Endothelial cell (in vitro differentiated cells): ENCODE measurements around the gene KAZALD1. TPM values are rescaled to one million over a fixed set of nuclear protein-coding genes. Genes with fewer than 3 reads are reported as not detected.

Experiments
- DNase-seq: peaks from one replicate; pipeline ENCODE4 v3.0.0; 2021; ENCODE audit warnings: low spot score
- H3K27ac Mint-ChIP-seq: one replicate; pipeline ENCODE4 v1.8.0; 2021; ENCODE audit warnings: mixed read lengths, inconsistent platforms; ENCODE audit not compliant: unreplicated experiment
- H3K27me3 Mint-ChIP-seq: one replicate; pipeline ENCODE4 v1.8.0; 2021; ENCODE audit warnings: mild to moderate bottlenecking, moderate library complexity, mixed read lengths, inconsistent platforms; ENCODE audit not compliant: unreplicated experiment
- H3K36me3 Mint-ChIP-seq: one replicate; pipeline ENCODE4 v1.8.0; 2021; ENCODE audit warnings: mild to moderate bottlenecking, low read depth, mixed read lengths, inconsistent platforms; ENCODE audit not compliant: unreplicated experiment
- H3K4me1 Mint-ChIP-seq: one replicate; pipeline ENCODE4 v1.8.0; 2021; ENCODE audit warnings: mild to moderate bottlenecking, mixed read lengths, inconsistent platforms; ENCODE audit not compliant: unreplicated experiment
- H3K4me3 Mint-ChIP-seq: one replicate; pipeline ENCODE4 v1.8.0; 2021; ENCODE audit warnings: mild to moderate bottlenecking, mixed read lengths, inconsistent platforms; ENCODE audit not compliant: unreplicated experiment
- H3K9me3 Mint-ChIP-seq: one replicate; pipeline ENCODE4 v1.8.0; 2021; ENCODE audit warnings: mixed read lengths, inconsistent platforms; ENCODE audit not compliant: unreplicated experiment
- CTCF ChIP-seq: fragments of 200-600 bp; sonication (generic); IDR thresholded peaks from one replicate; pipeline ENCODE4 v1.5.0; 2021; ENCODE audit warnings: antibody characterized with exemption; ENCODE audit not compliant: unreplicated experiment
- total RNA-seq: library from RNA; stranded (reverse); fragmentation: NEBNext Ultra II Directional; extraction: Animal tissue kit (Norgen Biotek cat#: 25700); gene quantifications from one replicate; pipeline ENCODE4 v1.2.1, GENCODE V29; 2021; ENCODE audit not compliant: unreplicated experiment

The KAZALD1 gene
- total RNA-seq, 1 donor from 2014 or later = 10.6 TPM

GRCh38 chr10:101035314-101035713 lies 26.5 kb upstream of the KAZALD1 start:
- no peak for TF ChIP-seq CTCF
- no peak overlapping the region for H3K4me3 Mint-ChIP-seq
- peaks cover 14% of the 10 kb centered on the region for H3K27me3 Mint-ChIP-seq
- H3K36me3 Mint-ChIP-seq = peaks cover 23% of the 10 kb centered on the region
- H3K4me1 Mint-ChIP-seq = peaks cover 22% of the 10 kb centered on the region
- no peaks in the 10 kb centered on the region for H3K9me3 Mint-ChIP-seq
- no peak for DNase-seq
- no peak overlapping the region for H3K27ac Mint-ChIP-seq

GRCh38 chr10:101035916-101036702 lies 25.7 kb upstream of the KAZALD1 start:
- Mint-ChIP-seq H3K36me3 (peaks cover 23% of the 10 kb centered on the region), H3K4me1 (peaks cover 22% of the 10 kb centered on the region), H3K27me3 (peaks cover 16% of the 10 kb centered on the region), H3K4me3 (no peak overlapping the region), H3K9me3 (no peaks in the 10 kb centered on the region), H3K27ac (no peak overlapping the region)
- TF ChIP-seq CTCF = no peak
- DNase-seq = no peak

GRCh38 chr10:101036726-101037125 lies 25.1 kb upstream of the KAZALD1 start:
- Mint-ChIP-seq H3K27me3 (peaks cover 12% of the 10 kb centered on the region), H3K27ac (no peak overlapping the region), H3K4me3 (no peak overlapping the region)

GRCh38 chr10:101038484-101038883 lies 23.3 kb upstream of the KAZALD1 start:
- H3K36me3 Mint-ChIP-seq = peaks cover 23% of the 10 kb centered on the region
- H3K27me3 Mint-ChIP-seq = peaks cover 11% of the 10 kb centered on the region
- no peak overlapping the region for H3K27ac Mint-ChIP-seq
- no peaks in the 10 kb centered on the region for H3K9me3 Mint-ChIP-seq
- peak; percentile 40 for DNase-seq
- no peak overlapping the region for H3K4me3 Mint-ChIP-seq
- peaks cover 20% of the 10 kb centered on the region for H3K4me1 Mint-ChIP-seq
- TF ChIP-seq CTCF = peak; percentile 37

More at GRCh38 chr10:101036726-101037125, 25.1 kb upstream of the KAZALD1 start:
- Mint-ChIP-seq H3K36me3 (peaks cover 23% of the 10 kb centered on the region), H3K4me1 (peaks cover 17% of the 10 kb centered on the region), H3K9me3 (no peaks in the 10 kb centered on the region)
- TF ChIP-seq CTCF = no peak
- no peak for DNase-seq

GRCh38 chr10:101040061-101040460 lies 21.7 kb upstream of the KAZALD1 start:
- no peak for TF ChIP-seq CTCF
- Mint-ChIP-seq H3K4me1 (peaks cover 20% of the 10 kb centered on the region), H3K27me3 (peaks cover 14% of the 10 kb centered on the region)

More at GRCh38 chr10:101040061-101040460, 21.7 kb upstream of the KAZALD1 start:
- H3K4me3 Mint-ChIP-seq = no peak overlapping the region
- no peaks in the 10 kb centered on the region for H3K9me3 Mint-ChIP-seq
- no peak overlapping the region for H3K27ac Mint-ChIP-seq
- no peak for DNase-seq
- H3K36me3 Mint-ChIP-seq = peaks cover 23% of the 10 kb centered on the region
